ENCODE data around the gene SLX4. TPM values are rescaled to one million over a fixed set of nuclear protein-coding genes. Genes with fewer than 3 reads are reported as not detected.

Gene SLX4, protein sequence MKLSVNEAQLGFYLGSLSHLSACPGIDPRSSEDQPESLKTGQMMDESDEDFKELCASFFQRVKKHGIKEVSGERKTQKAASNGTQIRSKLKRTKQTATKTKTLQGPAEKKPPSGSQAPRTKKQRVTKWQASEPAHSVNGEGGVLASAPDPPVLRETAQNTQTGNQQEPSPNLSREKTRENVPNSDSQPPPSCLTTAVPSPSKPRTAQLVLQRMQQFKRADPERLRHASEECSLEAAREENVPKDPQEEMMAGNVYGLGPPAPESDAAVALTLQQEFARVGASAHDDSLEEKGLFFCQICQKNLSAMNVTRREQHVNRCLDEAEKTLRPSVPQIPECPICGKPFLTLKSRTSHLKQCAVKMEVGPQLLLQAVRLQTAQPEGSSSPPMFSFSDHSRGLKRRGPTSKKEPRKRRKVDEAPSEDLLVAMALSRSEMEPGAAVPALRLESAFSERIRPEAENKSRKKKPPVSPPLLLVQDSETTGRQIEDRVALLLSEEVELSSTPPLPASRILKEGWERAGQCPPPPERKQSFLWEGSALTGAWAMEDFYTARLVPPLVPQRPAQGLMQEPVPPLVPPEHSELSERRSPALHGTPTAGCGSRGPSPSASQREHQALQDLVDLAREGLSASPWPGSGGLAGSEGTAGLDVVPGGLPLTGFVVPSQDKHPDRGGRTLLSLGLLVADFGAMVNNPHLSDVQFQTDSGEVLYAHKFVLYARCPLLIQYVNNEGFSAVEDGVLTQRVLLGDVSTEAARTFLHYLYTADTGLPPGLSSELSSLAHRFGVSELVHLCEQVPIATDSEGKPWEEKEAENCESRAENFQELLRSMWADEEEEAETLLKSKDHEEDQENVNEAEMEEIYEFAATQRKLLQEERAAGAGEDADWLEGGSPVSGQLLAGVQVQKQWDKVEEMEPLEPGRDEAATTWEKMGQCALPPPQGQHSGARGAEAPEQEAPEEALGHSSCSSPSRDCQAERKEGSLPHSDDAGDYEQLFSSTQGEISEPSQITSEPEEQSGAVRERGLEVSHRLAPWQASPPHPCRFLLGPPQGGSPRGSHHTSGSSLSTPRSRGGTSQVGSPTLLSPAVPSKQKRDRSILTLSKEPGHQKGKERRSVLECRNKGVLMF (N-terminal part only)
- 3.7 to 5.3 TPM (median 4.4 TPM) in 5 replicates for total RNA-seq (2022; extraction: Qiagen RNA extraction; ENCODE audit: low read depth)

GRCh38 chr16:3611146-3611975, at the start of gene SLX4:
Gene SLX4 (minus strand): TSS chr16:3611606. CDS start chr16:3608964, 2,642 bp downstream.

DNA sequence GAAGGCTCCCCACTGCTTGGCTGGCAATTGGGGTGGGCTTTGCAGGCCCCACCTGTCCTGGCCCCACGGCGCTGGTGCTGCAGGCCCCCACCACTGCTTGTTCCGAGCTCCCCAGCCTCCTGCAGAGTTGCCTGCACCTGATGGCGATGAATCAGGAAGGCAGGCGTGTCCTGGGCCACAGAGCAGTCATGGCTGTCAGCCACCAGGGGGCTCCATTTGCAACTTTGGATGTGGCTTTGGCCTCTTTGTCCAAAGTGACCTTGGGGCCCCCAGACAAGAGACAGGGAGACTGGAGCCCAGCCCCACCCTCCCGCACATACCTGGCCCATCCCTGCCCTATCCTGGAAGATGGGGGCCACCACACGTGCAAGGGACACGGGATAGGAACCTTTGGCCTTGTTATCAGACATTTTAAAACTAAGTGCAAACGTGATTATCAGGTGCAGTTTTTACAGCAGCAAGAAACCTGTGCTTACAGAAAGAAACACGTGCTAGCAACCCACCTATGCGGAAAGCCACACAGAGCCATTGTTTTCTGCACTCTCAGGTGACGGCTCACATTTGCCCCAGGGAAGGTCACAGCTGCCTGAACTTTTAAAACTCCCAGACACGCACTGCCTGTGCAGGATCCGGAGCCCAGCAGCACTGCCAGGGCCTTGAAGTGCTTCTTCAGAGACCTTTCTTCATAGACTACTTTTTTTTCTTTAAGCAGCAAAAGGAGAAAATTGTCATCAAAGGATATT, 43.0 kb upstream of the SLX4 start, which contains the start of gene DNASE1:
Gene DNASE1 (plus strand): TSS at position 443 of the 743 bp plus-strand sequence. CDS start 683 bp downstream, outside the sequence.

GRCh38 chr16:3577302-3577752, 34.1 kb downstream of the SLX4 start, which contains the start of gene NLRC3:
Gene NLRC3 (minus strand): TSS chr16:3577403. CDS start chr16:3565036, 12,367 bp downstream.

Other genes with a start within 250 kb of the SLX4 start
- gene ZSCAN32, start 210.6 kb downstream of the SLX4 start, total RNA-seq (2022; extraction: Qiagen RNA extraction; ENCODE audit: low read depth): 12.4 to 17.7 TPM (median 14.6 TPM) in 5 replicates
- gene ZNF174, start 210.4 kb downstream of the SLX4 start, total RNA-seq (2022; extraction: Qiagen RNA extraction; ENCODE audit: low read depth): 13.4 to 15.0 TPM (median 14.2 TPM) in 5 replicates
- gene ZNF597, start 168.1 kb downstream of the SLX4 start, total RNA-seq (2022; extraction: Qiagen RNA extraction; ENCODE audit: low read depth): 0.71 to 1.3 TPM (median 1.0 TPM) in 5 replicates
- gene NAA60, start 167.9 kb downstream of the SLX4 start, total RNA-seq (2022; extraction: Qiagen RNA extraction; ENCODE audit: low read depth): 47.2 to 55.4 TPM (median 51.0 TPM) in 5 replicates
- not detected in 5 replicates for gene C16orf90, start 116.1 kb downstream of the SLX4 start, total RNA-seq (2022; extraction: Qiagen RNA extraction; ENCODE audit: low read depth)
- 17.2 to 22.6 TPM (median 18.9 TPM) in 5 replicates for gene CLUAP1, start 110.6 kb downstream of the SLX4 start, total RNA-seq (2022; extraction: Qiagen RNA extraction; ENCODE audit: low read depth)
- 0.01 TPM in 1 of 5 replicates, not detected in the others for gene NLRC3, start 34.2 kb downstream of the SLX4 start, total RNA-seq (2022; extraction: Qiagen RNA extraction; ENCODE audit: low read depth)
- 1.6 to 4.3 TPM (median 3.2 TPM) in 5 replicates for gene DNASE1, start 43.1 kb upstream of the SLX4 start, total RNA-seq (2022; extraction: Qiagen RNA extraction; ENCODE audit: low read depth)
- 114 to 151 TPM (median 140 TPM) in 5 replicates for gene TRAP1, start 105.9 kb upstream of the SLX4 start, total RNA-seq (2022; extraction: Qiagen RNA extraction; ENCODE audit: low read depth)

Data from A549 treated with RU486 at 1 μM for 4 hours (cell line).